GM19468 (cell line): ENCODE results near the gene ZEB2.

ENCODE experiments used
- ATAC-seq: cut with Tn5 transposase; IDR thresholded peaks from one replicate; pipeline ENCODE4 v1.9.1; 2021; ENCODE audit warnings: mild to moderate bottlenecking, moderate library complexity, moderate number of reproducible peaks; ENCODE audit not compliant: unreplicated experiment; ENCODE audit errors: extremely low read depth

The ZEB2 gene

DNA sequence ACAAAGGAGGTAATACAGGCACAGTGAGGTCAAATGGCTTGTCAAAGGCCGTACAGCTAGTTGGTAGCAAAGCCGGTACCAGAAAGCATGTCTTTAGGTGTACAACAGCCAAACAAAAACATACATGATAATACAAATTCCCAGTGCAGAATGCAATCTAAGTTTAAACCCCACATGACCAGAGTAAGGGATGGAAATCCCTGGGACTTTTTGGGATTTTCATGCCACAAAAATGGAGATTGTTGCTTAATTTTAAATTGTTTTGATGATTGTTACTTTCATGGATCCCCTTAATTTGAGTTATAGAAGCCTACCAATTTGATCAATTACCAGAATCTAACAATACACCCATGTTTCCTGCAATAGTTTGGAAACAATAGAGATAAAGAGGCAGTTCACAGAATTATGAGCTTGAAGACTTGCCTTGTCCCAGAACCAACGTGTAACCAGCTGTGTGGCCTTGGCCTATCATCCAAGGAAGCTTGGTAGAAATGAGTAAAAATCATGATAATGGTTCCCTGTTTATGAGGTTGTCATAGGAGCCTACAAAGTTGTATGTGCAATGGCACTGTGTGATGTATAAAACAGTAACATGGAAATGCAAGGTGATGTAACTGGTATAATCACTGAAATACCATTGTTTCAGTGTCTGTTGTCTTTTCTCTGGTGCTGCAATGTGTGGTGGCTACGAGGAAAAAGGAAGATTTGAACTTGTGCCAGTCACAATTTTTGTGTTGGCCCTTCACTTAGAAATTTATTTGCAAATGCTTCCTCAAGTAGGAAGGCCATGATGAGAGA is 85.3 kb downstream of the ZEB2 start:
- ATAC-seq = no peak

DNA sequence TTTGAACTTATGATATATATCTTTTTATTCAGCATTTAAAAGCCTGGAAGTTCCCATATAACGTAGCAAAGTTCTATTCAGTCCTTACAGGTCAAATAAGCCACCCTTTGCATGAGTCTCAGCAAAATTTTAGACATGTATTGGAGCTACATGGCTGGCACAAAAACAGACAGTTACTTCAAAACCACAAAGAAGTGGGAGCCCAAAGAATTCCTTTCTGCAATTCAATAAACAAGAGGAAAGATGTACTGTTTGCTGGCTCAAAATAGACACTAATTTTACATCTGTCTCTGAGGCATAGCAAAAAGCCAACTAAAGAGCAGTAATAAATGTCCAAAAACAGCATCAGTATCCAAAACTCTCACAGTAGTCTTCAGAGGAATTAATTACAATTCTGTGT is 87.0 kb downstream of the ZEB2 start:
- no peak for ATAC-seq

DNA sequence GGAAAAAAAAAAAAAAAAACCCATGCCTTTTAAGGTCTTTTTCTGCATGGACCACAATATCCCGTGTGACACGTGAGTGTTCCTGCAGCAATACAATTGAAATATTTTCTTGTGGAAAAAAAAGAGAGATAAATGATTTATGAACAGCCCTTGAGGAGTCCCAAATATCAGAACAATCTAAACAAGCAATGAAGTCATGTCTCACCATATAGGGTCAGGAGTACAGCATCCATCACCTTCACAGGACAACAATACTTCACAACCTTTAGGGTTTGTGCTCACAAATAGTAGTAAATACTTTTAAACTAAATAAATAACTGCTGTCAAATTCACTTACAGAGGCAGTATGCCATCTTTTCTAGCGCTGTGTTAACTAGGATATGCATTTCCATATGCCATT is 87.9 kb downstream of the ZEB2 start:
- ATAC-seq = no peak

DNA sequence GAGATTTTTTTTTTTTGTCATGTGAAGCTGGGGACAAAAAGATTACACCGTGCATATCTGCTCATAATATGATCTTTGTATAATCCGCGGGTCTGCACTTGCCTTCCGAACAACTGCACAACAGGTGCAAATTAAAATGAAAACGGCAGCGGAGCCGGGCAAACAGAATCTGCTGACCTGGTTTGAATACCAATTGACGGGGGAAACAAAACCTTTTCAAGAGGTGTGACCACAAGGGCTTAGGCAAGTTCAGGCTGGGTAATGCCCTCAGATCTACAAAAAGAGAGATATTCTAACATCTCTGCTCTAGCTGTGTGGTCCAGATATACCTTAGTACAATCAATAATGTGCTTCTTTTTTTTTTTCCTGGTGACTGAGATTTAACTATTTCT is 88.5 kb downstream of the ZEB2 start:
- no peak for ATAC-seq

DNA sequence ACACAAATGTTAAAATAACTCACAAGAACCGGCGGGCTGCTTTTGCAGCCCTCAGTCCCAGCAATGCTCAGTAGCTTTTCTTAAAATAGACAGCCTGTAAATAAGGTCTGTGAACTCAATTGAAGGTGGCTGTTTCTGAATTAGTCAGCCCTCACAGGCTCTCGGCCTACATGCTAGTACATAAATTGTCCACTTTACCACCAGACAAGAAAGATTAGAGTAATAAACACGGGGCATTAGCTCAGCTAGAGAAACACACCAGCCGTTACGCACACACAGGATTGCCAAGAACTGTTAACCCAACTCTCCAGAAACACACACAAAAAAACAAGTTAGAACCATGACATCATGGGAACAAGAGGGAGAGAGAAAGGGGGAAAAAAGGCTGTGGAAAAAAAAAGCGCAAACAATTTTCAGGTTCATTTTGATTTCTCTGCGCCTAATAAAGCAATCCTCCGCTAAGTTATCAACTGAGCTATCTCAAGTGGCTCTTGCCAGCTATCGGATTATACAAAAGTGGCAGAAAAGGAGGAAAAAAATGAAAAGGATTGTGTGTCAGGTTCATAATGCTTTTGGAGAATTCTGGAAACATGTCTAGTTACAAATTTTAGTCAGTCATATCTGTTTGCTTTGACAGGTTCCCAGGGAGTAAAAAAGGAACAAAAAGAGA is 89.1 kb downstream of the ZEB2 start:
- ATAC-seq = peak; percentile 87

DNA sequence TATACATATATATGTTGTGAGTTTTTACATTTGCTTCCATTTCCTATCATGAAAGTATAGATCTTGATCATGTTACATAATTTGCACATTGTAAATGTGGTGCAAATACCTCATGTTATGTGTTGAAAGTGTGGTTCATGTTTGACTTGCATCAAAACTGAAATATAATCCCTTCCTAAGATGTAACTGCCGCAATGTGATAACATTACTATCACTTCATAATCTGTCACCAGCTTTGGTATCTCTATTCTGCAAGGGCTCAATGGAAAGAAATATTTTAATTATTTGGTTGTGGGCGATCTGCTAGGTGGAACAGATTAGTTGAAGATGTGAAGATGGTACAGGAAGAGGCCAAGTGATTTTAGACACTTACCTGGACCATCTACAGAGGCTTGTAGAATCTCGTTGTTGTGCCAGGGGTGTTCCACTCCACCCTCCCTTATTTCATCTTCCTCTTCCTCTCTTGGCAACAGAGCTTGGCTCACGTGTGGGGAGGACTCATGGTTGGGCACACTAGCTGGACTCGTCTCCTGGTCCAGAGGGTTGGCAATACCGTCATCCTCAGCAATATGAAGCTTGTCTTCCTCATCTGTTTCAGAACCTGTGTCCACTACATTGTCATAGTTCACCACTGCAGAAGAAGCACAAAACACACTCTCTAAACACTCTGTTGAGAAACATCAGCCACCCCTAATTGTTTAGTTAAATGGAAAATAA is 90.4 kb downstream of the ZEB2 start:
- no peak for ATAC-seq

DNA sequence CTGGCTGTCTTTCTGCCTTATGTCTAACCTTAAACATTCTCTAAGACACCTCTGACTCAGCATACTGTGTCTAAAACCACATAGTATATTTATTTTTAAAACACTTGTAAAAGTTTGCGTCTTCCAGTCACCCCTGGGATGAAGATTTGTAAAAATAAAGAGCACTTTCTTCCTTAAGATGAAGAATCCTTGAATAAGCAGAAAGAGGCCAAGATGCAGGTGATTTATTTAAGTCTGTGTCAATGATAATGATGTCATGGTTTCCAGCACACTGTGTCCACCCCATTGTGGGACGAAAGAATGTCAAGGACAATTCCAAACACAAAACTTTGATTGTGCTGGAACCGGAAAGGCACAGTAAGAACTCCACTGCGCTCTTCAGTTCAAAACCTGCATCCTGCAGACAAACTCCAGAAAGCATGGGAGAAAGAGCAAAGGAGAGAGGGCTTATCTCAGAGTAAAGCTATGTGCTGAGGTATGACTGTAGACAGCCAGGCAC is 92.9 kb downstream of the ZEB2 start:
- no peak for ATAC-seq

DNA sequence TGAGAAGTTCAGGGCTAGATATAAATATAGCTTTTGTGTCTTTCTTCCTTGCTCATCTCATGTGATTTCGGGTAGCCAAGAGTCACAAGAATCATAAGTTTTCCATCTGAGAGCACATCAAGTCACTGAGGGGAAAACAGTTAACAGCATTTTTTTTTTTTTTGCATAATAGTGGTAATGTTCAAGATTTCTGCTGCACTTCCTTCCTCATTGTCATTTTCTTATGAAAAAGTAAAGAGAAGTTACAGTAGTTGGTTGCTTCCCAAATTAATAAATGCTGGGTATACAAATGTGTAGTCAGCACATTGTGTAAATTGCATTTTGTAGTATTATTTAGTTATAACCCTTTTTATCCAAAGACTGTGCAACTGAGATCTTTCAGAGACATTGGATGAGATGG is 93.6 kb downstream of the ZEB2 start:
- ATAC-seq = no peak

DNA sequence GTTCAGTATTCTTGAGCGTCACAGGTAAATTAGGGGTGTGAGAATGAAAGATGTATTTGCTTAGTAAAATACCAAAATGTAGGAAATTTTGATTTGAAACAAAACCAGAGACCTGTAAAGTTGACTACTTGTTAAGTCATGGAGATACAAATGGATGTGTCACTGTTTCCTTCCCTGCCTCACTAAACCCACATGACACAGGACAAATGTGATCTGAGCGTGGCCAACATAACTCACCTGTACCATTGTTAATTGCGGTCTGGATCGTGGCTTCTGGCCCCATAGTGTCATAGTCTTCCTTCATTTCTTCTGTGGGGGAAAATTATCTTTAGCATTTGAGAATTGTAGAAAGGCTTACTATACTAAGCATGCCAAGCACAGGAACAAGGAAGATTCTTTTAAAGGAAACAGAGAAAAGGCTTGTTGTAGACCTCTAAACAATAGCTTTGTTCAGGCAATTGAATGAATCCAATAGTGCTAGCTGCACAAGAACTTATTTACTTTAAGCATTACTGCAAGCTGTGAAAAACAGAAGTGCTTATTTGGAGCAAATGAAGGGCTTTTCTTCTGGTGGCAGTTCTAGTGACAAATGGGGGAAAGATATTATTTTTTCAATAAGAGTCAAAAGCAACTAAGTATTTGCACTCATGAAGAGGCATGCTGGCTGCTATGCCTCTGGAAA is 95.2 kb downstream of the ZEB2 start:
- no peak for ATAC-seq

DNA sequence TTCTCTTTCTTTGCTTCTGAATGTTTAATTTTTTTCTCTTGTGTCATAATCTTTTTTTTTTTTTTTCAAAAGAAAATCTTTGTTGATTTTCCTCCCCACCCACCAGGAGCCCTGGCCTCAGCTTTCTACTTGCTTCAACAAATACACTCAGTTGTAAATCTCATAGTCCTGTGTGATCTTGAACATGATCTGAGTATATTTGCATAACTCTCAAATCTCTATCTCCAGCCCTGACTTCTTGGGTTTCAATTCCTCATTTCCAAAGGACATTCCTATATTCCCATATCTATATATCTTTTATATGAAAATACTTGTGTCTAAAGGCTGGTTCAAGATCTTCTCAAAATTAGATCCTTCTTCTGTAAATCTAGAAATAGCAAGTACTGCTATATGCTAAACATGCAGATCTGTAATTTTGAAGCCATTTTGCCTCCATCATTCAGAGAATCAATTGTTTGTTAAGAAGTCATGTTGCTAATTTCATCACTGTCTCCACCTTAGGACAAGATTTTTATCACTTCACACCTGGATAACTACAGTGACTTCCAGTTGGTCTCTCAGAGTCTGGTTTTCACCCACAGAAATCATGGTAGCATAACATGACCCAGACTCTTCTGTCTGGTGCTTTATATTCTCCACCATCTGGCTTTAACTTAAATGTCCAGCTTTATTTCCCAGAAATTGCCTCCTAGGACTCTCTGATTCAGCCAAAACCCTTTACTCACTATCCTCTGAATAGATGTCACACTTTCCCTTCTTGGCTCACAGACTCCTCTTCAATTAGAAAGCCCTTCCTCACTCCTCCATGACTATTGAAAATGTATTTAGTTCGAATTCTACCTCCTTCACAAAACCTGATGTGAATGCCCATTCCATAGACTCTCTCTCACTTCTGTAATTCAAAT is 98.1 kb downstream of the ZEB2 start:
- no peak for ATAC-seq

DNA sequence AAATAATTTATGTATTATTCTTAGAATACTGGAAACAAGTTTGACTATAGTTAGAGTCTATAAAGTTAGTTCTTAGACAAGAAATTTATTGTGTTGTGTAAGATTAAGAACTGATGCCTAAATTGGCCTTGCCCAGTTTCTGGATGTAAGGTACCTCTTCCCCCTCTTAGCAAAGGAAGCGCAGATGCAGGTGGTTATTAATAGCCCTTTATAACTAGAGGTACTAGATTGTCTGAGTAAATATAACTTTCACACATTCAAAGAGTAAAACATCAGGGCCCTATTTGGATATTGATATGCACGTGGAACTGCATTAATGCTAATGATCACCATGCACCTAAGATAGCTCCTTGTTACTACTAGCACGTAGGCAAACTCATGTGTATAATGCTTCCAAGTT is 100.7 kb downstream of the ZEB2 start:
- no peak for ATAC-seq

DNA sequence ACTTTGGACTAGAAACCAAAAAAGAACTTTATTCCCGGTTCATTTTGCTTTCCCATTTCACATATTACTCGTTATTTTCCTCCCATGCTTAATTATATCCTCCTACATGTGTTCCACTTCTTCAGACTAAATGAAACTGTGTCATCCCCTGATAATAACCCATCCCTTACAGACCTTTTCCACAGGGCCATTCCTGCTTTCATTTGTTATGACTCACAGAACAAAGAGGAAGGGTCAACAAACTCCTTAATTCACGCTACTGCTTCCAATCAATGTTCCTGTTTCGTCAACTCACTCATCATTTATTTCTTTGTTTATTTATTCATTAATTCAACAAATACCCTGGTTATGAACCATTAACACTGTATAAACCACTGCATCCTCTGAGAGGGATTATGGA is 104.5 kb downstream of the ZEB2 start:
- ATAC-seq = no peak

DNA sequence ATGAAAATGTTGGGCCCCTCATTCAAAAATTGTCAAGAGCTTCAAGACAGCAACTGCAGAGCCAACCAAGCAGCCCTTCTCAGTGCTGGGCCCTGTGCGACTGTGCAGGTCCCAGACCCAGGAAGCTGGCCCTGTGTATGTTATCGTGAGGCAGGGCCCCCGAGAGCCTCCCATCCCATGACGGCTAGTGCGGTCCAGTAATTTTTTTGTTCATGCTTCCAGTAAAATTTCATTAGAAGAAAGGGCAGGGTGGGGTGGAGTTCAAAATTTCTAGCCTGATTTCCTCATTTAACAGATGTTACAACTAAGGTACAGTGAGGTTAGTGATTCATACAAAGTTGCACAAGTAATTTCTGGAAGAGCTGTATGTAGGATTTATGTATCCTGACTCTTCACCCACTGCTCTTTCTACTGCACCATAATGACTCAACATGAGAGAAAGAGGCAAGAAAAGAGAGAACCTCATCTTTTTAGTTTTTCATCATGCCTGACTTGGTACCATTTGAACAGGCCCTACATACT is 105.5 kb downstream of the ZEB2 start:
- ATAC-seq = no peak

DNA sequence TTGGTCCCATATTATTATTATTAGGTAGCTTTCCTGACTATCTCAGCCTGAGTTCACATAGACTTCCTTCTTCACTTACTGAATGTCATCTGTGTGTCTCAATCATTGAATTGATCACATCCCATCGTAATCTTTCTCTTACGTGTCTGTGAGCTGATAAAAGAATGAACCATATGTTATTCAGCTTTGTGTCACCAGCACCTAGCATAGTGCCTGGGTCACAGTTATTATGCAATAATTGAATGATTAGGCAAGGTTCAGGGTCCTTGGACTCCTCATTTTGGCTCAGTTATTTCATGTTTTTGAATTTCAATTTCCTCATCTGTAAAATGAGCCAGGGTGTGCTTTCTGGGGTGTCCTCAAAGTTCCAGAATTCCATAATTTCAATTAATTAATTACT is 107.2 kb downstream of the ZEB2 start:
- no peak for ATAC-seq

DNA sequence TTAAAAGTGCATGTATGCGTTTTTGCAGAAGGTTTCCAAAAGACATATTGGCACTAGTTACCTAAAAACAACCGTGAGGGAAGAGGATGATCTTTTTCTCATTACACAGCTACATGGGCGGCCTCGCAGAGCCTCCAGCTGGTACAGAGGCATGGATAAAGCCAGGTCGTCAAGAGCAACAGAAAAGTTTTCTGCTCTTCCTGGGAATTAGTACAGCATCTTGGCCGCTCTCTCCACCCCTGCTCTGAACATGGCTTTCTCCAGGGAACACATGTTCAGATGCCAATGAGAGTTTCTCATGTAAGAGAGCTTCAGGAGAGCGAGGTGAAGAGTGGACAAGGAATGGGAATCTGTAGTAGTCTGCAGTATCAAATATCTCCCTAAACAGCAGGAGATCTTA is 108.4 kb downstream of the ZEB2 start:
- ATAC-seq = no peak

DNA sequence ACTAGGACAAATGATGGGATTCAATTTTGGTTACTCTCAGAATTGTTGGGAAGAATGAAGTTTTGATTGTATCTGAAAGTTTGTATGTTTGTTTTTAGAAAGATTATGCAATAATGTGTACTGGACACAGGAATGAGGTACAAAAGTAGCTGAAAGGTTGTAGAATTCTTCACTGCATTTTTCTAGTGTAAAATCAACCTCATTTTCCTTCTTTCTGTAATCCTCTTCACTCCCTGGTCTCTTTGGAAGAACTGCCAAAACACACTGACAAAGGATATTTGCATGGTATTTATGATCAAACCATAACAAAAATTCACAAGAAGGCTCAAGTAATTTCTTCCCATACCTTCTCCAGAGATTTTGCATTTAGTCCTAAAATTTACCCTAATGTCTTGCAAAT is 110.7 kb downstream of the ZEB2 start:
- no peak for ATAC-seq

DNA sequence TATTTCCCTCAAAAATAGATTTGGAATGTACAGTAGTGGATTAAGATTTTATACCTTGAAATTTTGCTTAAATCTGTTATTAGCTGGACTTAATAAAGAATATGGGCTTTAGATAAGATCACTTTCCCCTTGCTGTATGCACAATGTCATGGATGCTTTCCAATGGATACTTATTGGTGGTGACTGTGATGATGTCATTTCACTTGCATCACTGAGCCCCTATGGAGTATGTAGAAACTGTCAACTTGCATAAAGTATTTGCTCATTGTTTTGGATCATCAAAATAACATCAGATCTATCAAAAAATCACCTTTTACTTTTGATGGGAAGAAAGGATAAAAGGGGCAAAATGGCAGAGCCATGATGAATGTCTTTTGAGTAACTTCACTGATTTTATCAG is 112.7 kb downstream of the ZEB2 start:
- no peak for ATAC-seq

DNA sequence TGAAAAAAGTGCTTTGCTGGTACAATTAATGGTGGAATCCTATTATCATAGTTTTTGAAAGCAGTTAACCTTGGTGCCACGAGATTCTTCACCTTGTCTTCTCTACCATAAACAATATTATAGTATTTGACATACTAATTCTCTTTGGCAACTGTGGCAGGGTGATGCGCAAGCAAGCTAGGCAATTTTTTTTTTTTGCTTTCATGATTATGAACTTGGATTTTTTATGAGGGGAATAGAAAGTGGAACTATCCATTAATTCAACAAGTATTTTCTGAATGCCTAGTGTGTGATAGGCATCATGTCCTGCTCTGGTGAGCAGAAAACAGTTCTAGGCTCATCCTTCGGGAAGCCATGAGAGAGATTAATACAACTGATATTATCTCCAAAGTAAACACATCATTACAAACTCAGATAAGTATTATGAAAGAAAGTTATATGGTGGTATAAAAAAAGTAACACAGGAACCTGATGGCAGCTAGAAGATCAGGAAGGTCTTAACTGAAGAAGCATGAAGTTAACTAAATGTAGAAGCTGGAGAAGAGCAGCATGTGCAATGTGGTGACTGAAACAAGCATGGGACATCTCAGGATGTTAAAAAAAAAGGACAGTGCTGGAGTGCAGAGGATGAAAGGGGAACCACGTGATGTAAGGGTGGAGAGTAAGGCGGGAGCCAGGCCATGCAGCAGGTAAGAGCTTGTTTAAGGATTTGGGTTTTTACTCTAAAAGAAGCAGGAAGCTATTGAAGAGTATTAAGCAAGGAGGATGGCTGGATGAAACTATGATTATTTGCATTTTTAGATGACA is 113.7 kb downstream of the ZEB2 start:
- no peak for ATAC-seq

DNA sequence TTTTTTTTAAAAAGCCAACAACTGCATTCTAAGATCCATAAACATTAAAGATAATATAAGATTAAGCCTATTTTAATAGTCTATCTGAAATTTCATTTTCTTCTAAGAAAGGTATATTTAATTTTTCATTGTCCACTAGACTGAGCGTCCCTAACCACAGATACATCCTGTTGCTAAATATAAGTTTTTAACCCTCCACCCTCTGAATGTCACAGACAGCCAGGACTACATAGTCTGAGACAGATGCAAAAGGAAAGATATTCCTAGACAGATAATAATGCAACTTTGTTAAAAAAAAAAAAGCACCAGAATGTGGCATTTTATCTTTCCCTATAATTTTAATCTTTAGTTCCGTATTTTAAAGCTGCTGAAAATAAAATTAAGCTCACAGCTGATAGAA is 114.6 kb downstream of the ZEB2 start:
- no peak for ATAC-seq
